ENCODE data around the gene LTBP1.

LTBP1 gene

GRCh38 chr2:33236482-33237385 lies 290.0 kb downstream of the LTBP1 start:
- no peak overlapping the region for H3K4me3 ChIP-seq (ENCODE audit: low read depth, low read length)
- peak overlapping the region; percentile 93 for H3K27ac ChIP-seq (ENCODE audit: low read depth, low read length)
- no peaks in the 10 kb centered on the region for H3K79me2 ChIP-seq (ENCODE audit: control insufficient read depth, insufficient read depth, low read length, unreplicated experiment)
- no peaks in the 10 kb centered on the region for H3K27me3 ChIP-seq (ENCODE audit: insufficient read depth, low read length)
- H2AFZ ChIP-seq (ENCODE audit: low read length, unreplicated experiment) = no peak overlapping the region
- peaks cover 34% of the 10 kb centered on the region for H3K4me1 ChIP-seq (ENCODE audit: control insufficient read depth, insufficient read depth, low read length, unreplicated experiment)
- H3K36me3 ChIP-seq (ENCODE audit: insufficient read depth, low read length) = peaks cover 9% of the 10 kb centered on the region

- Histone ChIP-seq H3K36me3 (ENCODE audit: insufficient read depth, low read length) (peaks cover 4% of the 10 kb centered on the region), H3K27me3 (ENCODE audit: insufficient read depth, low read length) (no peaks in the 10 kb centered on the region), H3K4me1 (ENCODE audit: control insufficient read depth, insufficient read depth, low read length, unreplicated experiment) (peaks cover 44% of the 10 kb centered on the region), H3K79me2 (ENCODE audit: control insufficient read depth, insufficient read depth, low read length, unreplicated experiment) (no peaks in the 10 kb centered on the region), H2AFZ (ENCODE audit: low read length, unreplicated experiment) (no peak overlapping the region), H3K27ac (ENCODE audit: low read depth, low read length) (peak overlapping the region; percentile 93), H3K4me3 (ENCODE audit: low read depth, low read length) (no peak overlapping the region)
Observed at GRCh38 chr2:33238111-33238510, 291.4 kb downstream of the LTBP1 start.

- no peaks in the 10 kb centered on the region for H3K36me3 ChIP-seq (ENCODE audit: insufficient read depth, low read length)
- no peaks in the 10 kb centered on the region for H3K79me2 ChIP-seq (ENCODE audit: control insufficient read depth, insufficient read depth, low read length, unreplicated experiment)
- no peak overlapping the region for H2AFZ ChIP-seq (ENCODE audit: low read length, unreplicated experiment)
- H3K27me3 ChIP-seq (ENCODE audit: insufficient read depth, low read length) = no peaks in the 10 kb centered on the region
- no peak overlapping the region for H3K4me3 ChIP-seq (ENCODE audit: low read depth, low read length)
- H3K27ac ChIP-seq (ENCODE audit: low read depth, low read length) = no peak overlapping the region
- peaks cover 48% of the 10 kb centered on the region for H3K4me1 ChIP-seq (ENCODE audit: control insufficient read depth, insufficient read depth, low read length, unreplicated experiment)
Observed at GRCh38 chr2:33240178-33240577, 293.4 kb downstream of the LTBP1 start.

DNA sequence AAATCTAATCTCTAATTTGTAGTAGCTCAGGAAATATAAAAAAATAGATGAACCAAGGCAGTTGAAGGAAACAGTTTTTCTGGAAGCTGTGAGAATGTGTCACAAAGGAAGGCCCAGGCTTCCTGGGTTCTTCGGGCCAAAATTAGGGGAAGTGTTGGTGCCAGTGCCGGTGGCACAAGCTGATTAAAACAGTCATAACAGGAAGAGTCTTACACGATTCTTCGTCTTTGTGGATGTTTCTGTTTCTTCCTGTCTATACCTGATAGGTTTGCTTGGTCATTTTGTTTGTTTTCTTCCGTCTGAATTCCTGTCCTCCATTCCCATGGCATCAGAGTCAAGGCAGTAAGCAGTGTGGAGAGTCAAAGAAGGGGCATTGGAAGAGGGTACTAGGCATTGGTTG lies 294.3 kb downstream of the LTBP1 start:
- Histone ChIP-seq H3K27ac (ENCODE audit: low read depth, low read length) (no peak overlapping the region), H3K4me1 (ENCODE audit: control insufficient read depth, insufficient read depth, low read length, unreplicated experiment) (peaks cover 46% of the 10 kb centered on the region), H3K36me3 (ENCODE audit: insufficient read depth, low read length) (no peaks in the 10 kb centered on the region), H3K79me2 (ENCODE audit: control insufficient read depth, insufficient read depth, low read length, unreplicated experiment) (no peaks in the 10 kb centered on the region), H2AFZ (ENCODE audit: low read length, unreplicated experiment) (no peak overlapping the region), H3K4me3 (ENCODE audit: low read depth, low read length) (no peak overlapping the region), H3K27me3 (ENCODE audit: insufficient read depth, low read length) (no peaks in the 10 kb centered on the region)

DNA sequence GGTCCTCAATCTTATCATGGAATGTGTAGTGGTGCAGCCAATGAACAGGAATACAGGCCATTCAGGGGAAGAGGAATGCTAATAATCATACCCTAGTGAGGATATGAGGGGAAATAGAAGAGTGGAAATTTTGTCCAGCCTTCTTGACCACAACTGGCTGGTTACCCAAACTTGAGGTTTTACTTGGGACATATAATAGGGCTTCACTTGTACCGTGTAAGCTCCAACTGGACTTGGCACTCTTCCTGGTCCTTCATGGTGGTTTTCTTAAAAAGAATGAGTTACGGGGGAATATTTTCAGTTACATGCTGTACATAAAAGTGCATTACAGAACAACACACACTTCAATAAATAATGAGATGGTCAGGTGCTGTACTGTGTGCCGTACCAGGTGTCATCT lies 294.8 kb downstream of the LTBP1 start:
- Histone ChIP-seq H3K36me3 (ENCODE audit: insufficient read depth, low read length) (no peaks in the 10 kb centered on the region), H3K4me1 (ENCODE audit: control insufficient read depth, insufficient read depth, low read length, unreplicated experiment) (peaks cover 42% of the 10 kb centered on the region), H3K27me3 (ENCODE audit: insufficient read depth, low read length) (no peaks in the 10 kb centered on the region), H3K27ac (ENCODE audit: low read depth, low read length) (no peak overlapping the region), H3K4me3 (ENCODE audit: low read depth, low read length) (no peak overlapping the region), H3K79me2 (ENCODE audit: control insufficient read depth, insufficient read depth, low read length, unreplicated experiment) (no peaks in the 10 kb centered on the region), H2AFZ (ENCODE audit: low read length, unreplicated experiment) (no peak overlapping the region)

- Histone ChIP-seq H3K27me3 (ENCODE audit: insufficient read depth, low read length) (no peaks in the 10 kb centered on the region), H3K79me2 (ENCODE audit: control insufficient read depth, insufficient read depth, low read length, unreplicated experiment) (no peaks in the 10 kb centered on the region), H3K36me3 (ENCODE audit: insufficient read depth, low read length) (no peaks in the 10 kb centered on the region), H3K4me3 (ENCODE audit: low read depth, low read length) (no peak overlapping the region), H3K4me1 (ENCODE audit: control insufficient read depth, insufficient read depth, low read length, unreplicated experiment) (peaks cover 29% of the 10 kb centered on the region), H3K27ac (ENCODE audit: low read depth, low read length) (peak overlapping the region; percentile 79), H2AFZ (ENCODE audit: low read length, unreplicated experiment) (no peak overlapping the region)
Observed at GRCh38 chr2:33242845-33243244, 296.1 kb downstream of the LTBP1 start.

DNA sequence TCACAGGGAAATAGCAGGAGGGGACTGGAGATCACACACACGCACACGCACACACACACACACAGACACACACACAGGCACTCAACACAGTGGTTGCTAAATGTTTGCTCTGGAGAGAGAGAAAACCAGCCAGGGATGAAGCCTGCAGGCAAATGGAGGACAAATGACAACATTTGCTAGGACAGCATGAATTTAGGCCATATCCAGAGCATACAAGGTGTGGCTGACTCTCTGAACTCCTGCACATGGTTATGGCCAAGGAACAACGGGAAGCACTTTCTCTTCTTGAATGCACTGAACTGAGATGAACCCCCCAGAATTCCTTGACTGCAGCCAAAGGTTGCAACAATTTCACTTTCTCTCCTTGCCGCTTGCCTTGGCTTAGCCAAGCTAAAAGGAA lies 299.7 kb downstream of the LTBP1 start:
- no peaks in the 10 kb centered on the region for H3K36me3 ChIP-seq (ENCODE audit: insufficient read depth, low read length)
- H3K79me2 ChIP-seq (ENCODE audit: control insufficient read depth, insufficient read depth, low read length, unreplicated experiment) = no peaks in the 10 kb centered on the region
- H3K27ac ChIP-seq (ENCODE audit: low read depth, low read length) = no peak overlapping the region
- H3K4me3 ChIP-seq (ENCODE audit: low read depth, low read length) = no peak overlapping the region
- H3K27me3 ChIP-seq (ENCODE audit: insufficient read depth, low read length) = no peaks in the 10 kb centered on the region
- peaks cover 14% of the 10 kb centered on the region for H3K4me1 ChIP-seq (ENCODE audit: control insufficient read depth, insufficient read depth, low read length, unreplicated experiment)
- H2AFZ ChIP-seq (ENCODE audit: low read length, unreplicated experiment) = no peak overlapping the region

- no peaks in the 10 kb centered on the region for H3K36me3 ChIP-seq (ENCODE audit: insufficient read depth, low read length)
- no peaks in the 10 kb centered on the region for H3K79me2 ChIP-seq (ENCODE audit: control insufficient read depth, insufficient read depth, low read length, unreplicated experiment)
- no peak overlapping the region for H3K27ac ChIP-seq (ENCODE audit: low read depth, low read length)
- H2AFZ ChIP-seq (ENCODE audit: low read length, unreplicated experiment) = no peak overlapping the region
- H3K4me3 ChIP-seq (ENCODE audit: low read depth, low read length) = no peak overlapping the region
- H3K27me3 ChIP-seq (ENCODE audit: insufficient read depth, low read length) = no peaks in the 10 kb centered on the region
- peaks cover 11% of the 10 kb centered on the region for H3K4me1 ChIP-seq (ENCODE audit: control insufficient read depth, insufficient read depth, low read length, unreplicated experiment)
Observed at GRCh38 chr2:33247365-33247764, 300.6 kb downstream of the LTBP1 start.

- Histone ChIP-seq H3K27ac (ENCODE audit: low read depth, low read length) (no peak overlapping the region), H3K4me3 (ENCODE audit: low read depth, low read length) (no peak overlapping the region), H3K36me3 (ENCODE audit: insufficient read depth, low read length) (no peaks in the 10 kb centered on the region), H3K4me1 (ENCODE audit: control insufficient read depth, insufficient read depth, low read length, unreplicated experiment) (no peaks in the 10 kb centered on the region), H3K27me3 (ENCODE audit: insufficient read depth, low read length) (no peaks in the 10 kb centered on the region), H2AFZ (ENCODE audit: low read length, unreplicated experiment) (no peak overlapping the region), H3K79me2 (ENCODE audit: control insufficient read depth, insufficient read depth, low read length, unreplicated experiment) (no peaks in the 10 kb centered on the region)
Observed at GRCh38 chr2:33250417-33251029, 303.8 kb downstream of the LTBP1 start.

- no peak overlapping the region for H2AFZ ChIP-seq (ENCODE audit: low read length, unreplicated experiment)
- no peak overlapping the region for H3K4me3 ChIP-seq (ENCODE audit: low read depth, low read length)
- no peak overlapping the region for H3K27ac ChIP-seq (ENCODE audit: low read depth, low read length)
- no peaks in the 10 kb centered on the region for H3K79me2 ChIP-seq (ENCODE audit: control insufficient read depth, insufficient read depth, low read length, unreplicated experiment)
- H3K27me3 ChIP-seq (ENCODE audit: insufficient read depth, low read length) = no peaks in the 10 kb centered on the region
- H3K4me1 ChIP-seq (ENCODE audit: control insufficient read depth, insufficient read depth, low read length, unreplicated experiment) = no peaks in the 10 kb centered on the region
- H3K36me3 ChIP-seq (ENCODE audit: insufficient read depth, low read length) = peaks cover 4% of the 10 kb centered on the region; the same call in 1 of the 2 replicates
Observed at GRCh38 chr2:33256162-33256755, 309.5 kb downstream of the LTBP1 start.
